ENCODE results near the gene HEXA. TPM values are rescaled to one million over a fixed set of nuclear protein-coding genes. Genes with fewer than 3 reads are reported as not detected.
"Not testable (repeated sequence)": the region's sequence is repeated elsewhere in the genome, so short reads cannot be mapped to it uniquely, and the experiment has no call there.

The HEXA gene
- total and polyA plus RNA-seq, 8 donors: 30.7 to 84.8 (median 58.0) TPM

DNA sequence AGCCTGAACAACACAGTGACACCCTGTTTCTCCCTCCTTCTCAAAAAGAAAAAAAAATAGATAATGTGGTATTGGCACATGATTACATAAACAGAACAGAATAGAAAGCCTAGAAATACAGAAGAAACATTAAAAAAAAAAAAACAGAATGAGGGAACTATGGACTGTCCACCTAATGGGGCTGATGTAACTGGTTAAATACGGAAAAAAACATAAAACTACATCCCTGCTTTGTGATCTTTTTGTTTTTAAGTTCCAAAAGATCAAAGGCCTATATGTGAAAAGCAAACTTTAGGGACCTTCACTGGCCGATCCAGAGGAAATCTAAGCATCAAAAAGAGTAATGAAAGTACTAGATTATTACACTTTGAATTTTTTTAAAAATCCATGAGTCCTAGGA lies 39.5 kb upstream of the HEXA start:
- DNase-seq: no peak
- intact Hi-C loops (cut with DNase I; ENCODE audit: low total_unique reads): no loop called here
- TF ChIP-seq EP300 (IDR thresholded peaks at IDR 0.05) (no peak), POLR2AphosphoS5 (IDR thresholded peaks at IDR 0.05) (no peak), POLR2A (IDR thresholded peaks at IDR 0.05) (no peak)
- TF ChIP-seq, protein P1, sequence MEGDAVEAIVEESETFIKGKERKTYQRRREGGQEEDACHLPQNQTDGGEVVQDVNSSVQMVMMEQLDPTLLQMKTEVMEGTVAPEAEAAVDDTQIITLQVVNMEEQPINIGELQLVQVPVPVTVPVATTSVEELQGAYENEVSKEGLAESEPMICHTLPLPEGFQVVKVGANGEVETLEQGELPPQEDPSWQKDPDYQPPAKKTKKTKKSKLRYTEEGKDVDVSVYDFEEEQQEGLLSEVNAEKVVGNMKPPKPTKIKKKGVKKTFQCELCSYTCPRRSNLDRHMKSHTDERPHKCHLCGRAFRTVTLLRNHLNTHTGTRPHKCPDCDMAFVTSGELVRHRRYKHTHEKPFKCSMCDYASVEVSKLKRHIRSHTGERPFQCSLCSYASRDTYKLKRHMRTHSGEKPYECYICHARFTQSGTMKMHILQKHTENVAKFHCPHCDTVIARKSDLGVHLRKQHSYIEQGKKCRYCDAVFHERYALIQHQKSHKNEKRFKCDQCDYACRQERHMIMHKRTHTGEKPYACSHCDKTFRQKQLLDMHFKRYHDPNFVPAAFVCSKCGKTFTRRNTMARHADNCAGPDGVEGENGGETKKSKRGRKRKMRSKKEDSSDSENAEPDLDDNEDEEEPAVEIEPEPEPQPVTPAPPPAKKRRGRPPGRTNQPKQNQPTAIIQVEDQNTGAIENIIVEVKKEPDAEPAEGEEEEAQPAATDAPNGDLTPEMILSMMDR (IDR thresholded peaks at IDR 0.05): no peak
- 65 to 73% (median 67%) methylated on average over 2 of the region's 2 CpGs for WGBS, 5 donors
- Histone ChIP-seq H3K27ac (no peak overlapping the region), H3K27me3 (no peaks in the 10 kb centered on the region), H3K36me3 (no peaks in the 10 kb centered on the region), H3K4me1 (no peaks in the 10 kb centered on the region), H3K9me3 (peaks cover 0 to 5% (median 2%) of the 10 kb centered on the region in 4 donors), H3K4me3 (no peak overlapping the region)

DNA sequence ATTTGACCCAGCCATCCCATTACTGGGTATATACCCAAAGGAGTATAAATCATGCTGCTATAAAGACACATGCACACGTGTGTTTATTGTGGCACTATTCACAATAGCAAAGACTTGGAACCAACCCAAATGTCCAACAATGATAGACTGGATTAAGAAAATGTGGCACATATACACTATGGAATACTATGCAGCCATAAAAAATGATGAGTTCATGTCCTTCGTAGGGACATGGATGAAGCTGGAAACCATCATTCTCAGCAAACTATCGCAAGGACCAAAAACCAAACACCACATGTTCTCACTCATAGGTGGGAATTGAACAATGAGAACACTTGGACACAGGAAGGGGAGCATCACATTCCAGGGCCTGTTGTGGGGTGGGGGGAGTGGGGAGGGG lies 37.5 kb upstream of the HEXA start:
- H3K27ac ChIP-seq; DNase-seq; H3K4me1 ChIP-seq; intact Hi-C loops (cut with DNase I; ENCODE audit: low total_unique reads); H3K9me3 ChIP-seq; H3K36me3 ChIP-seq; H3K4me3 ChIP-seq: not testable (repeated sequence)
- WGBS, 5 donors: 80 to 90% (median 86%) methylated on average over 1 to 3 of the region's 3 CpGs
- H3K27me3 ChIP-seq: peaks cover 0 to 15% (median 0%) of the 10 kb centered on the region in 3 donors

DNA sequence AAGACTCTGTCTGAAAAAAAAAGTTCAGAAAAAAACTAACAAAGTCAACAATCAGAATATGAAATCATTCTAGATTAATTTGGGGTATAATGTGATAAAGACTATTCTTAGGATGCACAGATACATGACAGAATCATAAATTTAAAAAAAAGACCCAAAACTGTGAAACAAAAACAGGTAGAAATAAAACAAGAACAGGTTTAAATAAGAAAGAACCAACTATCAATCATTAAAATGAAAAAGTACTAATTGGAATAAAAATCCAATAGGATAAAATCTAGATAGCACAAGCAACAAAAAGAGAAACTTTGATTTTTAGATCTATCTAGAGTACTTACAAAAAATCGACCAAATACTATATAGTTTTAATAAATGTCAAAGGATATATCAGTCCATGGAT lies 35.7 kb upstream of the HEXA start:
- TF ChIP-seq, protein P1 (IDR thresholded peaks at IDR 0.05): no peak
- TF ChIP-seq EP300 (IDR thresholded peaks at IDR 0.05) (no peak), POLR2A (IDR thresholded peaks at IDR 0.05) (no peak), POLR2AphosphoS5 (IDR thresholded peaks at IDR 0.05) (no peak)
- Histone ChIP-seq H3K27me3 (peaks cover 0 to 30% (median 0%) of the 10 kb centered on the region in 3 donors), H3K4me1 (no peaks in the 10 kb centered on the region), H3K27ac (no peak overlapping the region), H3K9me3 (peaks cover 0 to 5% (median 2%) of the 10 kb centered on the region in 4 donors), H3K4me3 (no peak overlapping the region), H3K36me3 (no peaks in the 10 kb centered on the region)
- intact Hi-C loops (cut with DNase I; ENCODE audit: low total_unique reads): no loop called here
- no peak for DNase-seq
- 23 to 49% (median 34%) methylated on average over 1 of the region's 1 CpG for WGBS, 5 donors

DNA sequence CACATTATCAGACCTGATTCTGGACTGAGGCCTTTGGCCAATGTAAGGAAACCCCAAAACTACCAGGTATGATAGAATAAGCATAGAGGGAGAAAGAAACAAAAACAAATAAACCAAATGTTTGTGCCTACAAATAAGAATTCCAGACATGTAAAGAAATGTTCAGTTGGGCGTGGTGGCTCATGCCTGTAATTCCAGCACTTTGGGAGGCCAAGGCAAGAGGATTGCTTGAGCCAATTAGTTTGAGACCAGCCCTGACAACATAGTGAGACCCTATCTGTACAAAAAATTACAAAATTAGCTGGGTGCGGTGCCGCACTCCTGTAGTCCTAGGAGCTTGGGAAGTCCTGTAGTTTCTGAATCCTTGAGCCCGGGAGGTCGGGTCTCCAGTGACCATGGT lies 35.3 kb upstream of the HEXA start:
- Histone ChIP-seq H3K27me3 (peaks cover 0 to 32% (median 0%) of the 10 kb centered on the region in 3 donors), H3K4me1 (no peaks in the 10 kb centered on the region), H3K36me3 (no peaks in the 10 kb centered on the region), H3K9me3 (peaks cover 0 to 5% (median 2%) of the 10 kb centered on the region in 4 donors), H3K4me3 (no peak overlapping the region), H3K27ac (no peak overlapping the region)
- intact Hi-C loops (cut with DNase I; ENCODE audit: low total_unique reads): no loop called here
- TF ChIP-seq EP300 (IDR thresholded peaks at IDR 0.05) (no peak), POLR2A (IDR thresholded peaks at IDR 0.05) (no peak), POLR2AphosphoS5 (IDR thresholded peaks at IDR 0.05) (no peak)
- TF ChIP-seq, protein P1 (IDR thresholded peaks at IDR 0.05): no peak
- DNase-seq: no peak
- 81 to 89% (median 88%) methylated on average over 5 of the region's 5 CpGs for WGBS, 5 donors

DNA sequence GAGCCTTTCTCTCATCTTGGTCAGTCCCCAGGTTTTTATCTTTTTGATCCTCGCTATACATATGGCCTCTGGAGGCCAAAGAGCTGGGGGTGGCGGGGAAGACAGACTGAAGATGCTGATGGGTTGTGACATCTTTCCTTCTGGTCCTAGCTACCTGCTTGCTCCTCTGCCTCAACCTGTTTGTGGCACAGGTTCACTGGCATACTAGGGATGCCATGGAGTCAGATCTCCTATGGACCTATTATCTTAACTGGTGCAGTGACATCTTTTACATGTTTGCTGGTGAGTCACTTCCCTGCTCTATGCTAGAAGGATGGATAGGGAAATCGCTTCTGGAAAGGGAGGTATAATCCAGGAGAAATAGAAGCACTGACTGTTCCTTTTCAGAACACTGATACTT lies 31.1 kb upstream of the HEXA start:
- H3K36me3 ChIP-seq: no peaks in the 10 kb centered on the region
- no peaks in the 10 kb centered on the region for H3K4me1 ChIP-seq
- no peak for TF ChIP-seq POLR2A (IDR thresholded peaks at IDR 0.05)
- no peak for TF ChIP-seq EP300 (IDR thresholded peaks at IDR 0.05)
- H3K27ac ChIP-seq: no peak overlapping the region
- intact Hi-C loops (cut with DNase I; ENCODE audit: low total_unique reads): no loop called here
- WGBS, 5 donors: 78 to 81% (median 79%) methylated on average over 3 of the region's 3 CpGs
- peaks cover 0 to 5% (median 2%) of the 10 kb centered on the region in 4 donors for H3K9me3 ChIP-seq
- no peak overlapping the region for H3K4me3 ChIP-seq
- H3K27me3 ChIP-seq: peaks cover 0 to 57% (median 7%) of the 10 kb centered on the region in 3 donors
- no peak for DNase-seq

Measured in stomach (tissue), 9 donors.